ENCODE results near the gene DAPK1. TPM values are rescaled to one million over a fixed set of nuclear protein-coding genes. Genes with fewer than 3 reads are reported as not detected.

The DAPK1 gene
- total and polyA plus RNA-seq, 2 donors (not counting 3 experiments of a cell fraction or from before 2014, with no cell fraction given): 58.9 to 119 TPM

GRCh38 chr9:87670572-87671264 is 173.1 kb downstream of the DAPK1 start:
- no peaks in the 10 kb centered on the region for H4K20me1 ChIP-seq (replicated peaks; ENCODE audit: control insufficient read depth, extremely low read depth, insufficient read depth, low read length)
- H3K9me1 ChIP-seq (replicated peaks; ENCODE audit: control insufficient read depth, extremely low read depth, insufficient read depth, low read length): no peaks in the 10 kb centered on the region
- no peak overlapping the region for H3K4me3 ChIP-seq (replicated peaks in 1 of 3; ENCODE audit: insufficient read depth in 1 of 3, low read depth in 1 of 3, low read length in 3 of 3)
- no peak overlapping the region for H3K4me2 ChIP-seq (ENCODE audit: insufficient read depth, low read length)
- CTCF ChIA-PET: no interaction called here
- dilution Hi-C loops (cut with MboI; ENCODE audit: extremely low pct_ligation_motif_present, low sequenced_read_pairs): no loop called here
- peaks cover 2 to 43% of the 10 kb centered on the region in 2 experiments for H3K36me3 ChIP-seq (ENCODE audit: control insufficient read depth in 2 of 2, extremely low read depth in 1 of 2, insufficient read depth in 2 of 2, low read length in 2 of 2)
- H3K9ac ChIP-seq (replicated peaks; ENCODE audit: extremely low read depth, insufficient read depth, low read length): no peak overlapping the region
- no peak overlapping the region for H2AFZ ChIP-seq (ENCODE audit: low read depth, low read length)
- intact Hi-C loops (cut with micrococcal nuclease): no loop called here
- FAIRE-seq (no peak), DNase-seq (ENCODE audit: low read depth, low spot score) (no peak)
- no peaks in the 10 kb centered on the region for H3K9me3 ChIP-seq (replicated peaks; ENCODE audit: control insufficient read depth, insufficient read depth, low read length)
- no peaks in the 10 kb centered on the region for H3K27me3 ChIP-seq (ENCODE audit: control insufficient read depth in 2 of 2, insufficient read depth in 2 of 2, low read length in 2 of 2)
- no peak overlapping the region for H3K27ac ChIP-seq (ENCODE audit: insufficient read depth, low read depth, low read length)
- no peaks in the 10 kb centered on the region for H3K4me1 ChIP-seq (ENCODE audit: control insufficient read depth, extremely low read depth, insufficient read depth, low read length)
- TF ChIP-seq, protein P1, sequence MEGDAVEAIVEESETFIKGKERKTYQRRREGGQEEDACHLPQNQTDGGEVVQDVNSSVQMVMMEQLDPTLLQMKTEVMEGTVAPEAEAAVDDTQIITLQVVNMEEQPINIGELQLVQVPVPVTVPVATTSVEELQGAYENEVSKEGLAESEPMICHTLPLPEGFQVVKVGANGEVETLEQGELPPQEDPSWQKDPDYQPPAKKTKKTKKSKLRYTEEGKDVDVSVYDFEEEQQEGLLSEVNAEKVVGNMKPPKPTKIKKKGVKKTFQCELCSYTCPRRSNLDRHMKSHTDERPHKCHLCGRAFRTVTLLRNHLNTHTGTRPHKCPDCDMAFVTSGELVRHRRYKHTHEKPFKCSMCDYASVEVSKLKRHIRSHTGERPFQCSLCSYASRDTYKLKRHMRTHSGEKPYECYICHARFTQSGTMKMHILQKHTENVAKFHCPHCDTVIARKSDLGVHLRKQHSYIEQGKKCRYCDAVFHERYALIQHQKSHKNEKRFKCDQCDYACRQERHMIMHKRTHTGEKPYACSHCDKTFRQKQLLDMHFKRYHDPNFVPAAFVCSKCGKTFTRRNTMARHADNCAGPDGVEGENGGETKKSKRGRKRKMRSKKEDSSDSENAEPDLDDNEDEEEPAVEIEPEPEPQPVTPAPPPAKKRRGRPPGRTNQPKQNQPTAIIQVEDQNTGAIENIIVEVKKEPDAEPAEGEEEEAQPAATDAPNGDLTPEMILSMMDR (IDR thresholded peaks at IDR 0.05; ENCODE audit: extremely low read depth in 1 of 2, insufficient read depth in 1 of 2, low read depth in 1 of 2, low read length in 2 of 2): no peak
- no peak for TF ChIP-seq EZH2 (IDR thresholded peaks at IDR 0.05; ENCODE audit: borderline replicate concordance, low read depth, low read length, severe bottlenecking)
- TF ChIP-seq MYC (IDR thresholded peaks at IDR 0.05; ENCODE audit: low read depth, low read length): no peak
- TF ChIP-seq GATA2 (IDR thresholded peaks at IDR 0.05; ENCODE audit: insufficient read depth, insufficient read length, low read depth, low read length): no peak
- no peak for TF ChIP-seq MAX (IDR thresholded peaks at IDR 0.05; ENCODE audit: insufficient read depth, insufficient read length)
- no peak for TF ChIP-seq POLR2AphosphoS5 (IDR thresholded peaks at IDR 0.05; ENCODE audit: insufficient read depth, low read depth, low read length)
- no peak for TF ChIP-seq FOS (IDR thresholded peaks at IDR 0.05; ENCODE audit: borderline replicate concordance, insufficient read depth, low read length)
- no peak for TF ChIP-seq JUN (IDR thresholded peaks at IDR 0.05; ENCODE audit: borderline replicate concordance, insufficient read depth, insufficient read length, low read depth)
- no peak for TF ChIP-seq POLR2A (IDR thresholded peaks at IDR 0.05; ENCODE audit: low read depth, low read length)
- H3K79me2 ChIP-seq (ENCODE audit: control insufficient read depth, insufficient read depth, low read length): no peaks in the 10 kb centered on the region
- POLR2A ChIA-PET: no interaction called here
- BruUV-seq (replicated peaks): no TSS peak
